K562 (cell line): ENCODE measurements around the gene PRICKLE4. TPM values are rescaled to one million over a fixed set of nuclear protein-coding genes. Genes with fewer than 3 reads are reported as not detected.

Source experiments
- ATAC-seq: fragments of 200-7000 bp; cut with Tn5 transposase; 3 replicates; pipeline ENCODE4 v1.9.1; 2020; ENCODE audit warnings: moderate library complexity
- BruUV-seq: library from RNA; stranded (reverse); fragments of 400-500 nt; replicated peaks from 2 replicates; lab custom pipeline; 2021; lab: Mats Ljungman, UMichigan
- CTCF ChIA-PET: fragments of 300-600 bp; formaldehyde crosslinking; extraction: SDS; loops from one replicate; lab custom pipeline; 2021; ENCODE audit warnings: low intra/inter-chr PET ratio; lab: Yijun Ruan, JAX
- POLR2A ChIA-PET: fragments of 300-600, 350-650 bp; sonication (Branson Sonifier 250); formaldehyde crosslinking; extraction: SDS; loops from one replicate; lab custom pipeline; 2021; ENCODE audit warnings: antibody characterized with exemption, inconsistent platforms; lab: Yijun Ruan, JAX
- DNase-seq, 4 experiments: peaks; one replicate each; pipeline versions ENCODE4 v3.0.0 to v3.0.0-alpha.2; 2011 to 2018; ENCODE audit warnings: low spot score in 3 of 4, mixed read lengths in 3 of 4; ENCODE audit errors: extremely low read depth in 1 of 4
- FAIRE-seq: peaks from 2 replicates; lab custom pipeline; 2011; peaks lifted over from hg19 to GRCh38; lab: Jason Lieb, UNC
- H2AFZ ChIP-seq: 2 replicates; pipeline ENCODE4 v1.6.0; 2011; ENCODE audit warnings: low read depth, low read length, control low read depth, inconsistent platforms
- H3K27ac ChIP-seq: fragments of 200-600 bp; 3 replicates; pipeline ENCODE4 v1.8.0; 2011; ENCODE audit warnings: low read depth, mild to moderate bottlenecking, control low read depth, inconsistent platforms, low read length, moderate library complexity, mixed read lengths; ENCODE audit errors: extremely low read depth
- H3K27me3 ChIP-seq, 2 experiments: fragments of 300-600 bp in 1 of 2; 2 replicates in 1 of 2; 3 replicates in 1 of 2; pipeline versions ENCODE4 v1.6.0 to v1.8.0; 2011; ENCODE audit warnings: inconsistent platforms in 2 of 2, low read length in 2 of 2, mild to moderate bottlenecking in 1 of 2, mixed read lengths in 1 of 2, moderate library complexity in 1 of 2; ENCODE audit not compliant: control insufficient read depth in 2 of 2, insufficient read depth in 2 of 2
- H3K36me3 ChIP-seq: fragments of 300-600 bp; 3 replicates; pipeline ENCODE4 v1.8.0; 2011; ENCODE audit warnings: mild to moderate bottlenecking, low read length, inconsistent platforms; ENCODE audit not compliant: control insufficient read depth, insufficient read depth
- H3K4me1 ChIP-seq, 2 experiments: fragments of 200-600 bp in 1 of 2; replicated peaks in 1 of 2; 2 replicates in 1 of 2; 3 replicates in 1 of 2; pipeline versions ENCODE4 v1.5.1 to v1.8.0; 2011; ENCODE audit warnings: inconsistent platforms in 2 of 2, low read length in 2 of 2, mild to moderate bottlenecking in 1 of 2, mixed read lengths in 1 of 2, moderate library complexity in 1 of 2; ENCODE audit not compliant: control insufficient read depth in 2 of 2, insufficient read depth in 2 of 2
- H3K4me2 ChIP-seq: 2 replicates; pipeline ENCODE4 v1.6.1; 2011; ENCODE audit warnings: low read length, control low read depth, inconsistent platforms, mixed read lengths; ENCODE audit not compliant: insufficient read depth
- H3K4me3 ChIP-seq: fragments of 200-600 bp; sonication (generic), shearing (Covaris generic); 2 replicates; pipeline ENCODE4 v1.5.1; 2016; ENCODE audit warnings: control low read depth, inconsistent platforms
- H3K79me2 ChIP-seq: fragments of 200-600 bp; 3 replicates; pipeline ENCODE4 v1.8.0; 2011; ENCODE audit warnings: low read length, inconsistent platforms; ENCODE audit not compliant: control insufficient read depth, insufficient read depth
- H3K9ac ChIP-seq, 2 experiments: 2 replicates each; pipeline versions ENCODE4 v1.6.0 to v1.6.1; 2011; ENCODE audit warnings: low read depth in 2 of 2, low read length in 2 of 2, control low read depth in 1 of 2, inconsistent platforms in 1 of 2, mild to moderate bottlenecking in 1 of 2, mixed read lengths in 1 of 2; ENCODE audit not compliant: insufficient read depth in 1 of 2
- H3K9me1 ChIP-seq: one replicate; pipeline ENCODE4 v1.6.0; 2011; ENCODE audit warnings: inconsistent platforms, mild to moderate bottlenecking, low read length, moderate library complexity; ENCODE audit not compliant: control insufficient read depth, insufficient read depth
- H3K9me3 ChIP-seq: replicated peaks from 2 replicates; pipeline ENCODE4 v1.5.1; 2011; ENCODE audit warnings: low read depth, low read length, inconsistent platforms; ENCODE audit not compliant: control insufficient read depth, insufficient read depth
- H4K20me1 ChIP-seq: replicated peaks from 2 replicates; pipeline ENCODE4 v1.6.1; 2011; ENCODE audit warnings: low read length, inconsistent platforms, mixed read lengths; ENCODE audit not compliant: control insufficient read depth, insufficient read depth
- CREB1 ChIP-seq, 2 experiments: sonication (generic) in 1 of 2; formaldehyde crosslinking in 1 of 2; IDR thresholded peaks; 2 replicates each; pipeline versions ENCODE4 v1.6.1 to v1.8.0; 2012 to 2022; ENCODE audit warnings: inconsistent platforms in 1 of 2, mild to moderate bottlenecking in 1 of 2, missing genetic modification reagents in 1 of 2, moderate library complexity in 1 of 2
- CSDE1 ChIP-seq, 2 experiments: fragments of 450-650 bp; IDR thresholded peaks; 2 replicates each; pipeline ENCODE4 v1.6.1; 2016; ENCODE audit warnings: mild to moderate bottlenecking in 1 of 2
- JUN ChIP-seq, 2 experiments: sonication (generic) in 1 of 2; formaldehyde crosslinking in 1 of 2; IDR thresholded peaks; 2 replicates each; pipeline versions ENCODE4 v1.6.1 to v1.8.0; 2012 to 2022; ENCODE audit warnings: borderline replicate concordance in 2 of 2, mild to moderate bottlenecking in 2 of 2, improper control_type of control experiment in 1 of 2, low read depth in 1 of 2, low read length in 1 of 2, missing genetic modification reagents in 1 of 2
- MCM7 ChIP-seq, 2 experiments: fragments of 450-650 bp; IDR thresholded peaks; 2 replicates each; pipeline ENCODE4 v1.6.1; 2016 to 2018
- NCOA1 ChIP-seq: fragments of 450-650 bp; IDR thresholded peaks from 2 replicates; pipeline ENCODE4 v1.6.1; 2016; ENCODE audit warnings: low read depth
- NFXL1 ChIP-seq: fragments of 450-650 bp; formaldehyde crosslinking; IDR thresholded peaks from 2 replicates; pipeline ENCODE4 v1.4.0; 2021; ENCODE audit warnings: mild to moderate bottlenecking
- SNIP1 ChIP-seq: fragments of 450-650 bp; IDR thresholded peaks from 2 replicates; pipeline ENCODE4 v1.7.1; 2017; ENCODE audit warnings: low read depth, mild to moderate bottlenecking
- TEAD4 ChIP-seq, 2 experiments: sonication (generic) in 1 of 2; formaldehyde crosslinking in 1 of 2; IDR thresholded peaks; 2 replicates each; pipeline versions ENCODE4 v1.6.1 to v1.8.0; 2012 to 2022; ENCODE audit warnings: borderline replicate concordance in 1 of 2, inconsistent platforms in 1 of 2, low read length in 1 of 2, mild to moderate bottlenecking in 1 of 2, missing genetic modification reagents in 1 of 2
- ZNF717 ChIP-seq: fragments of 250-450 bp; sonication (Bioruptor Pico); IDR thresholded peaks from 2 replicates; pipeline ENCODE4 v1.5.0; 2021
- ZSCAN32 ChIP-seq: fragments of 450-650 bp; formaldehyde crosslinking; IDR thresholded peaks from 2 replicates; pipeline ENCODE4 v1.4.0; 2020; ENCODE audit warnings: mild to moderate bottlenecking, moderate library complexity
- WGBS: fragments of 100-300 bp; shearing (Covaris generic); methylation state at CpG from one replicate; pipeline ENCODE4 v1.1.6; 2016; ENCODE audit warnings: low coverage, mixed read lengths; ENCODE audit not compliant: insufficient coverage; ENCODE audit errors: missing lambda C conversion rate; 5-methylcytosine and 5-hydroxymethylcytosine counted together
- in situ Hi-C: fragments of 300-500 bp; cut with MboI; formaldehyde crosslinking; loops from 4 replicates; pipeline ENCODE4 v1.15.0; 2018; ENCODE audit warnings: inconsistent platforms, mixed read lengths
- intact Hi-C: fragments of 100-400 bp; cut with micrococcal nuclease; formaldehyde crosslinking; loops from 2 replicates; pipeline ENCODE4 v1.14.2; 2022
- polyA plus RNA-seq, 8 experiments: library from polyadenylated mRNA; depleted of rRNA in 4 of 8; stranded (reverse) in 5 of 8; unstranded in 3 of 8; fragments of >200 nt; fragmentation: Nextera tagmentation in 2 of 8; fragmentation: Illumina TruSeq in 1 of 8; extraction: Ambion mirVana in 2 of 8; extraction: Trizol in 1 of 8; gene quantifications; 2 replicates each; pipeline versions ENCODE4 v1.2.1 to v1.2.3, GENCODE V29; 2011 to 2014; ENCODE audit warnings: inconsistent platforms in 1 of 8, missing spikeins in 1 of 8
- total RNA-seq, 7 experiments: library from RNA; depleted of rRNA in 6 of 7; stranded (reverse); fragments of >200 nt in 6 of 7; fragmentation: Illumina TruSeq in 2 of 7; extraction: Trizol in 2 of 7; gene quantifications; 2 replicates each; pipeline versions ENCODE4 v1.2.1 to v1.2.3, GENCODE V29; 2011 to 2021; ENCODE audit warnings: low replicate concordance in 1 of 7
- TF ChIP-seq, protein P1 (sequence below), 2 experiments: fragments of 450-650 bp; IDR thresholded peaks; 2 replicates each; pipeline ENCODE4 v1.6.1; 2016; ENCODE audit warnings: mild to moderate bottlenecking in 2 of 2, borderline replicate concordance in 1 of 2, low read depth in 1 of 2, moderate library complexity in 1 of 2
- TF ChIP-seq, protein P2 (sequence below): fragments of 450-650 bp; IDR thresholded peaks from 2 replicates; pipeline ENCODE4 v1.6.1; 2016; ENCODE audit warnings: borderline replicate concordance

The PRICKLE4 gene
- total and polyA plus RNA-seq, 9 of the 15 experiments (the other 6 are each of a cell fraction or from before 2014, with no cell fraction given) = 0.20 to 0.32 (median 0.27) TPM; not detected in 6

DNA sequence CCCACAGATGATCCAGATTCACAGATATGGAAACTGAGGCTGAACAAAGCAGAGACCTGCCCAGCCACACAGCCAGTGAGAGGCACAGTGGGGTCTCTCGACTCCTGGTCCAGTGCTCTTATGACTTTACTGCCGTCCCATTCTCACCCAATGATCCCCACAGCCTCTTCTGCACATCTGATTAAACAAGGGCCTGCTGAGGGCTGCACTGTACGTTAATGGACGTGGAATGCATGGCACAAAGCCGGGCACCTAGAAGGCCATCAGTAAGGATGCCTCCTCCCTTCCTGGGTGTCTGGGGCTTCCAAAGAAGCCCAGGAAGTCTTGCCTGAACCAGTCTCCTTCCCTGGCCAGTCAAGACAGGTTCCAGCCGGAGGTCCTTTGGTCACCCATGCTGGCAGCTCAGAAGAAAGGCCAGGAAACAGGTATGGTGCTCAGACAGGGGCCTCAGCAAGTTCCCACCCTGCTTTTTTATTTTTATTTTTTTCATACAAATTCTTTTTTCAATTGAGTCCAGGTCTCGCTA lies 49.0 kb upstream of the PRICKLE4 start:
- Histone ChIP-seq H4K20me1 (peaks cover 4% of the 10 kb centered on the region), H3K4me1 (peaks cover 5 to 37% of the 10 kb centered on the region in 2 experiments), H3K4me2 (no peak overlapping the region), H3K9me1 (no peaks in the 10 kb centered on the region), H3K27me3 (peaks cover 0 to 32% of the 10 kb centered on the region in 2 experiments; a peak in 2 of 5 replicates), H3K4me3 (no peak overlapping the region), H3K27ac (no peak overlapping the region), H3K36me3 (no peaks in the 10 kb centered on the region), H3K9ac (no peak overlapping the region; a peak in 1 of 4 replicates), H2AFZ (no peak overlapping the region), H3K79me2 (no peaks in the 10 kb centered on the region), H3K9me3 (no peaks in the 10 kb centered on the region)
- POLR2A ChIA-PET = interaction anchor here (0.7 to 1.8 kb wide), 2 partner anchors 15 to 35 kb away, joined by 4 to 5 read pairs; no protein-coding TSS in a partner anchor
- FAIRE-seq = no peak
- ATAC-seq = no peak
- BruUV-seq = no TSS peak
- CTCF ChIA-PET = no interaction called here
- intact Hi-C loops = no loop called here
- no peak for DNase-seq
- in situ Hi-C loops = no loop called here
- 17% methylated on average over 7 of the region's 7 CpGs for WGBS
- no peak for TF ChIP-seq TEAD4 (IDR thresholded peaks at IDR 0.05; ENCODE audit: low read length)
- TF ChIP-seq TEAD4 (CRISPR knock-in tag; IDR thresholded peaks at IDR 0.05; ENCODE audit: borderline replicate concordance) = no peak
- TF ChIP-seq SNIP1 = no peak
- TF ChIP-seq, protein P1, sequence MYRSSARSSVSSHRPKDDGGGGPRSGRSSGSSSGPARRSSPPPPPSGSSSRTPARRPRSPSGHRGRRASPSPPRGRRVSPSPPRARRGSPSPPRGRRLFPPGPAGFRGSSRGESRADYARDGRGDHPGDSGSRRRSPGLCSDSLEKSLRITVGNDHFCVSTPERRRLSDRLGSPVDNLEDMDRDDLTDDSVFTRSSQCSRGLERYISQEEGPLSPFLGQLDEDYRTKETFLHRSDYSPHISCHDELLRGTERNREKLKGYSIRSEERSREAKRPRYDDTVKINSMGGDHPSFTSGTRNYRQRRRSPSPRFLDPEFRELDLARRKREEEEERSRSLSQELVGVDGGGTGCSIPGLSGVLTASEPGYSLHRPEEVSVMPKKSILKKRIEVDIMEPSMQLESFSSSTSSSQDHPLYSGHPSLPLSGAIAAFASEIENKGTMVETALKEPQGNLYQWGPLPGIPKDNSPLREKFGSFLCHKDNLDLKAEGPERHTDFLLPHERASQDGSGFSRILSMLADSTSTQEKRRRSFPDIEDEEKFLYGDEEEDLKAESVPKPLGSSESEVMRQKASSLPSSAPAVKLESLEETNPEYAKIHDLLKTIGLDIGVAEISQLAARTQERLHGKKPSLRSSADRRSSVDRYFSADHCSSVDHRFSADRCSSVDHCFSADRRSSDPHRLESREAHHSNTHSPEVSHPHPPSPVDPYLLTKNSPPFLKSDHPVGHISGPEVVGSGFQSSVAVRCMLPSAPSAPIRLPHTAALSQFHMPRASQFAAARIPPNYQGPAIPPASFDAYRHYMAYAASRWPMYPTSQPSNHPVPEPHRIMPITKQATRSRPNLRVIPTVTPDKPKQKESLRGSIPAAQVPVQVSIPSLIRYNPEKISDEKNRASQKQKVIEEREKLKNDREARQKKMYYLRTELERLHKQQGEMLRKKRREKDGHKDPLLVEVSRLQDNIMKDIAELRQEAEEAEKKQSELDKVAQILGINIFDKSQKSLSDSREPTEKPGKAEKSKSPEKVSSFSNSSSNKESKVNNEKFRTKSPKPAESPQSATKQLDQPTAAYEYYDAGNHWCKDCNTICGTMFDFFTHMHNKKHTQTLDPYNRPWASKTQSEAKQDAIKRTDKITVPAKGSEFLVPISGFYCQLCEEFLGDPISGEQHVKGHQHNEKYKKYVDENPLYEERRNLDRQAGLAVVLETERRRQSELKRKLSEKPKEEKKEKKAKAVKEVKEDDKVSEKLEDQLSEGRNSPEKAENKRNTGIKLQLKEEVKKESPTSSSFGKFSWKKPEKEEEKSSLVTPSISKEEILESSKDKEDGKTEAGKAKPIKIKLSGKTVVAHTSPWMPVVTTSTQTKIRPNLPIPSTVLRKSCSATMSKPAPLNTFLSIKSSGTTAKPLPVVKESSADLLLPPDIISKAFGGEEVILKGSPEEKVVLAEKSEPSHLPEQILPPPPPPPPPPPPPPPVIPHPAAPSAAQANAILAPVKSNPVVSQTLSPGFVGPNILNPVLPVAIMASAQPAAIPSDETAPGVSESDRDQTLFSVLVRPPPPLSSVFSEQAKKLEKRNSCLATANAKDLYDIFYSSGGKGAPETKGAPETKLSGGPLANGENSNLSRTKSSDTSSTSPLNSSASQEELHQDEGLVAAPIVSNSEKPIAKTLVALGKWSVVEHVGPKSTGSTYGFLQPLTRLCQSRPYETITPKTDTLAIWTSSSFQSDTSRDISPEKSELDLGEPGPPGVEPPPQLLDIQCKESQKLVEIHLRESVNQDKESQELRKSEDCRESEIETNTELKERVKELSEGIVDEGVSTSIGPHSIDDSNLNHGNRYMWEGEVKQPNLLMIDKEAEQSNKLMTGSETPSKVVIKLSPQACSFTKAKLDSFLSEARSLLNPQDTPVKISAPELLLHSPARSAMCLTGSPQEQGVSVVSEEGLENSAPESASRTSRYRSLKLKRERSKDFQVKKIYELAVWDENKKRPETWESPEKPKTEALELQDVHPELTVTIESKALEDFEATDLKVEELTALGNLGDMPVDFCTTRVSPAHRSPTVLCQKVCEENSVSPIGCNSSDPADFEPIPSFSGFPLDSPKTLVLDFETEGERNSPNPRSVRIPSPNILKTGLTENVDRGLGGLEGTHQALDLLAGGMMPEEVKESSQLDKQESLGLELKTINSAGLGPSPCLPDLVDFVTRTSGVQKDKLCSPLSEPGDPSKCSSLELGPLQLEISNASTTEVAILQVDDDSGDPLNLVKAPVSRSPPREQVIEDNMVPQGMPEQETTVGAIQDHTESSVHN (IDR thresholded peaks at IDR 0.05; ENCODE audit: borderline replicate concordance in 1 of 2, low read depth in 1 of 2) = no peak
- TF ChIP-seq CSDE1 (IDR thresholded peaks at IDR 0.05) = no peak
- TF ChIP-seq ZNF717 = no peak
- TF ChIP-seq MCM7 (IDR thresholded peaks at IDR 0.05) = no peak
- no peak for TF ChIP-seq NCOA1
- TF ChIP-seq ZSCAN32 = no peak
- no peak for TF ChIP-seq CREB1 (IDR thresholded peaks at IDR 0.05)
- TF ChIP-seq CREB1 (CRISPR knock-in tag; IDR thresholded peaks at IDR 0.05) = no peak
- no peak for TF ChIP-seq NFXL1 (CRISPR knock-in tag)
- no peak for TF ChIP-seq JUN (IDR thresholded peaks at IDR 0.05; ENCODE audit: borderline replicate concordance, low read depth, low read length)
- TF ChIP-seq JUN (CRISPR knock-in tag; IDR thresholded peaks at IDR 0.05; ENCODE audit: borderline replicate concordance) = no peak
- TF ChIP-seq, protein P2, sequence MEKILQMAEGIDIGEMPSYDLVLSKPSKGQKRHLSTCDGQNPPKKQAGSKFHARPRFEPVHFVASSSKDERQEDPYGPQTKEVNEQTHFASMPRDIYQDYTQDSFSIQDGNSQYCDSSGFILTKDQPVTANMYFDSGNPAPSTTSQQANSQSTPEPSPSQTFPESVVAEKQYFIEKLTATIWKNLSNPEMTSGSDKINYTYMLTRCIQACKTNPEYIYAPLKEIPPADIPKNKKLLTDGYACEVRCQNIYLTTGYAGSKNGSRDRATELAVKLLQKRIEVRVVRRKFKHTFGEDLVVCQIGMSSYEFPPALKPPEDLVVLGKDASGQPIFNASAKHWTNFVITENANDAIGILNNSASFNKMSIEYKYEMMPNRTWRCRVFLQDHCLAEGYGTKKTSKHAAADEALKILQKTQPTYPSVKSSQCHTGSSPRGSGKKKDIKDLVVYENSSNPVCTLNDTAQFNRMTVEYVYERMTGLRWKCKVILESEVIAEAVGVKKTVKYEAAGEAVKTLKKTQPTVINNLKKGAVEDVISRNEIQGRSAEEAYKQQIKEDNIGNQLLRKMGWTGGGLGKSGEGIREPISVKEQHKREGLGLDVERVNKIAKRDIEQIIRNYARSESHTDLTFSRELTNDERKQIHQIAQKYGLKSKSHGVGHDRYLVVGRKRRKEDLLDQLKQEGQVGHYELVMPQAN = no peak
